Neural crest cell (in vitro differentiated cells): Measurements from ENCODE around the gene HDAC9. TPM values are rescaled to one million over a fixed set of nuclear protein-coding genes. Genes with fewer than 3 reads are reported as not detected.

Source experiments
- DNase-seq: peaks from one replicate; pipeline ENCODE4 v3.0.0; 2021; ENCODE audit warnings: low read depth, mixed read lengths, low spot score
- H3K27ac Mint-ChIP-seq: one replicate; pipeline ENCODE4 v1.8.0; 2021; ENCODE audit warnings: mild to moderate bottlenecking, mixed read lengths; ENCODE audit not compliant: unreplicated experiment
- H3K27me3 Mint-ChIP-seq: 2 replicates; pipeline ENCODE4 v1.8.0; 2021; ENCODE audit warnings: low read depth, mild to moderate bottlenecking, mixed read lengths
- H3K36me3 Mint-ChIP-seq: 2 replicates; pipeline ENCODE4 v1.8.0; 2021; ENCODE audit warnings: low read depth, mild to moderate bottlenecking, mixed read lengths
- H3K4me1 Mint-ChIP-seq: 2 replicates; pipeline ENCODE4 v1.8.0; 2021; ENCODE audit warnings: mixed read lengths
- H3K4me3 Mint-ChIP-seq: one replicate; pipeline ENCODE4 v1.8.0; 2021; ENCODE audit warnings: mild to moderate bottlenecking, mixed read lengths
- H3K9me3 Mint-ChIP-seq: 2 replicates; pipeline ENCODE4 v1.8.0; 2021; ENCODE audit warnings: mixed read lengths
- CTCF ChIP-seq: fragments of 200-600 bp; sonication (generic); conservative IDR thresholded peaks from 2 replicates; pipeline ENCODE4 v1.5.0; 2021; ENCODE audit warnings: antibody characterized with exemption, mild to moderate bottlenecking
- total RNA-seq: library from RNA; stranded (reverse); gene quantifications from 2 replicates; pipeline ENCODE4 v1.2.1, GENCODE V29; 2021

The HDAC9 gene
- total RNA-seq, 1 donor from 2014 or later: 32.3 TPM

GRCh38 chr7:18780938-18781337, 285.4 kb downstream of the HDAC9 start:
- H3K27ac Mint-ChIP-seq: no peak overlapping the region
- no peak for TF ChIP-seq CTCF
- no peak overlapping the region for H3K4me3 Mint-ChIP-seq
- no peaks in the 10 kb centered on the region for H3K4me1 Mint-ChIP-seq
- H3K36me3 Mint-ChIP-seq: peaks cover 2% of the 10 kb centered on the region
- H3K27me3 Mint-ChIP-seq: no peaks in the 10 kb centered on the region
- no peaks in the 10 kb centered on the region for H3K9me3 Mint-ChIP-seq
- no peak for DNase-seq

- no peaks in the 10 kb centered on the region for H3K36me3 Mint-ChIP-seq
Observed at GRCh38 chr7:18786196-18786727, 290.7 kb downstream of the HDAC9 start.

GRCh38 chr7:18786796-18787195, 291.2 kb downstream of the HDAC9 start:
- no peaks in the 10 kb centered on the region for H3K36me3 Mint-ChIP-seq
- TF ChIP-seq CTCF: no peak
- H3K27me3 Mint-ChIP-seq: no peaks in the 10 kb centered on the region
- no peak overlapping the region for H3K27ac Mint-ChIP-seq
- no peak overlapping the region for H3K4me3 Mint-ChIP-seq
- DNase-seq: no peak
- H3K9me3 Mint-ChIP-seq: no peaks in the 10 kb centered on the region
- H3K4me1 Mint-ChIP-seq: no peaks in the 10 kb centered on the region

More at GRCh38 chr7:18786196-18786727, 290.7 kb downstream of the HDAC9 start:
- H3K4me1 Mint-ChIP-seq: no peaks in the 10 kb centered on the region
- no peak for DNase-seq
- H3K9me3 Mint-ChIP-seq: no peaks in the 10 kb centered on the region
- no peak overlapping the region for H3K27ac Mint-ChIP-seq
- H3K4me3 Mint-ChIP-seq: no peak overlapping the region
- H3K27me3 Mint-ChIP-seq: no peaks in the 10 kb centered on the region
- no peak for TF ChIP-seq CTCF

GRCh38 chr7:18788026-18788425, 292.5 kb downstream of the HDAC9 start:
- Mint-ChIP-seq H3K9me3 (no peaks in the 10 kb centered on the region), H3K36me3 (no peaks in the 10 kb centered on the region), H3K27ac (no peak overlapping the region), H3K4me1 (no peaks in the 10 kb centered on the region), H3K4me3 (no peak overlapping the region), H3K27me3 (no peaks in the 10 kb centered on the region)
- DNase-seq: no peak
- no peak for TF ChIP-seq CTCF

- no peaks in the 10 kb centered on the region for H3K9me3 Mint-ChIP-seq
Observed at GRCh38 chr7:18792871-18793595, 297.5 kb downstream of the HDAC9 start.

More at GRCh38 chr7:18792871-18793595, 297.5 kb downstream of the HDAC9 start:
- no peak for DNase-seq
- TF ChIP-seq CTCF: no peak
- Mint-ChIP-seq H3K27ac (no peak overlapping the region), H3K36me3 (no peaks in the 10 kb centered on the region), H3K27me3 (no peaks in the 10 kb centered on the region), H3K4me3 (no peak overlapping the region), H3K4me1 (no peaks in the 10 kb centered on the region)
